ENCODE results near the gene KCNC3.

Gene KCNC3

DNA sequence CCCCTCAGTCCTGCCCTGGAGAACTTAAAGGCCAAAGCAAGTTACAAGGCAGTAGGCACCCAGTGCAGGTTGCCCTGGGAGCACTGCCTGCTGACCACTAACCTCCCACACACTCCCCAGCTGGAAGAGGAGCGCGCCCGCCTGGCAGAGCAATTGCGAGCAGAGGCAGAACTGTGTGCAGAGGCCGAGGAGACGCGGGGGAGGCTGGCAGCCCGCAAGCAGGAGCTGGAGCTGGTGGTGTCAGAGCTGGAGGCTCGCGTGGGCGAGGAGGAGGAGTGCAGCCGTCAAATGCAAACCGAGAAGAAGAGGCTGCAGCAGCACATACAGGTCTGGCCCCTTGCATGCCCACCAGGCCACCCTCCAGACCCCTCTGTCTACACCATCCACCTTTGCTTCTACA lies 61.1 kb downstream of the KCNC3 start:
- DNase-seq (ENCODE audit: low read depth), result no peak
- no peak overlapping the region for H3K4me3 ChIP-seq (ENCODE audit: control insufficient read depth, low read depth, low read length)
- TF ChIP-seq, protein P1, sequence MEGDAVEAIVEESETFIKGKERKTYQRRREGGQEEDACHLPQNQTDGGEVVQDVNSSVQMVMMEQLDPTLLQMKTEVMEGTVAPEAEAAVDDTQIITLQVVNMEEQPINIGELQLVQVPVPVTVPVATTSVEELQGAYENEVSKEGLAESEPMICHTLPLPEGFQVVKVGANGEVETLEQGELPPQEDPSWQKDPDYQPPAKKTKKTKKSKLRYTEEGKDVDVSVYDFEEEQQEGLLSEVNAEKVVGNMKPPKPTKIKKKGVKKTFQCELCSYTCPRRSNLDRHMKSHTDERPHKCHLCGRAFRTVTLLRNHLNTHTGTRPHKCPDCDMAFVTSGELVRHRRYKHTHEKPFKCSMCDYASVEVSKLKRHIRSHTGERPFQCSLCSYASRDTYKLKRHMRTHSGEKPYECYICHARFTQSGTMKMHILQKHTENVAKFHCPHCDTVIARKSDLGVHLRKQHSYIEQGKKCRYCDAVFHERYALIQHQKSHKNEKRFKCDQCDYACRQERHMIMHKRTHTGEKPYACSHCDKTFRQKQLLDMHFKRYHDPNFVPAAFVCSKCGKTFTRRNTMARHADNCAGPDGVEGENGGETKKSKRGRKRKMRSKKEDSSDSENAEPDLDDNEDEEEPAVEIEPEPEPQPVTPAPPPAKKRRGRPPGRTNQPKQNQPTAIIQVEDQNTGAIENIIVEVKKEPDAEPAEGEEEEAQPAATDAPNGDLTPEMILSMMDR (IDR thresholded peaks at IDR 0.05; ENCODE audit: control insufficient read depth, insufficient read depth, low read depth, low read length, missing control alignments), result no peak

DNA sequence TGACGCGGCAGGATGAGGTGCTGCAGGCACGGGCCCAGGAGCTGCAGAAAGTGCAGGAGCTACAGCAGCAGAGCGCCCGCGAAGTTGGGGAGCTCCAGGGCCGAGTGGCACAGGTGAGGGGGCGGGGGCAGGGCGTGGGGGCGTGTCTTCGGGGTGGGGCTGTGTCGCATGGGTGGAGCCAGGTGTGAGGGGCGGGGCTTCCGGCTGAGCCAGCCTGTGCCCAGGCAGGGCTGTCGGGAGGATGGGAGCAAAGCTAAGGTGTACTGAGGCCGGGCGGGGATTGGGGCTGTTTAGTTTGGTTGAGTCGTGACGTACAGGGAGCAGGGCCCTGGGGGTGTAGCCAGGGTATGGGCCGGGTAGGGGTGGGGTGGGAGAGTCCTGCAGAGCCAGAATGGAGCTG lies 62.3 kb downstream of the KCNC3 start:
- TF ChIP-seq, protein P1 (IDR thresholded peaks at IDR 0.05; ENCODE audit: control insufficient read depth, insufficient read depth, low read depth, low read length, missing control alignments), result no peak
- DNase-seq (ENCODE audit: low read depth), result no peak
- no peak overlapping the region for H3K4me3 ChIP-seq (ENCODE audit: control insufficient read depth, low read depth, low read length)

DNA sequence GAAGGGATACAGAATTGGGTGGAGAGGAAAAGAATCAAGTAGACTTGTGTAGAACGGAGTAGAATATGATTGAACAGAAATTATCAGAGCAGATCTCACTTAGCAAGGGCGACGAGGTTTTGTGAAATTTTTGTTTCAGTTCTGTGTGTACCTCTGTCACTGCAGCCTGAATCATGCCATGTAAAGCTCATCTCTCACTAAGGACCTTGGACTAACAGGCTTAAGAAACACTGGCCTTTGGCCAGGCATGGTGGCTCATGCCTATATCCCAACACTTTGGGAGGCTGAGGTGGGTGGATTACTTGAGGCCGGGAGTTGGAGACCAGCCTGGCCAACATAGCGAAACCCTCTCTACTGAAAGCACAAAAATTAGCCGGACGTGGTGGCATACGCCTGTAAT lies 63.1 kb downstream of the KCNC3 start:
- no peak for DNase-seq (ENCODE audit: low read depth)
- no peak overlapping the region for H3K4me3 ChIP-seq (ENCODE audit: control insufficient read depth, low read depth, low read length)
- TF ChIP-seq, protein P1 (IDR thresholded peaks at IDR 0.05; ENCODE audit: control insufficient read depth, insufficient read depth, low read depth, low read length, missing control alignments), result no peak

DNA sequence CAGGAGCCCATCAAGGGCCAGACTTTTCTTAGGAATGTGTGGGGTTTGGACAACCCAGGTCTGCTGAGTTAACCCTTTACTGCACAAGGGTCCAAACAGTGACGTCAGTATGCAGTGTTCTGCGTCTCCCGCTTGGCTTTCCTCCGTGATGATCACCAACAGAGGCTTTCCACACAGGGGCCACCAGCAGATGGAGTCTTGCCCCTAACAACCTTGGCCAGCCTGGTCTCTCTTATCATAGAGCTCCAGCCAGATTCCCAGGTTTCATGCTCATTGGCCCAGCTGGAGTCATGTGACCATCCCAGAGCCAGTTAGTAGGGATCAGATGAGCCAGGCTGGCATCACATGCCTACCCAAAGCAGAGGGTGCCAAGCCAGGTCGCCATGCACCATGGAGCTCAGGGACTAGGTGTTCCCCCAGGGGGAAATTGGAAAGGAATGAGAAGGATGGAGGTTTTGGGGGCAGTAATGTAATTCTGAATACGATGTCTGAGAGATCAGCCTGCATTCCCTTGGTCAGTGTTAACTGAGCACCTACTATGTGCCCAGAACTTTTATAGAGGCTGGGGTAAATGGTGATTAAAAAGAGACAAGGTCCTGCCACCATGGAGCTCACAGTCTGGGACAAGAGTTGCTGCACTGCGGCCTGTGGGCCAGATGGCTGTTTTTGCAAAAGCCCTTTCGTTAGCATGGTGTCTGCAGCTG lies 64.5 kb downstream of the KCNC3 start:
- DNase-seq (ENCODE audit: low read depth), result no peak
- no peak overlapping the region for H3K4me3 ChIP-seq (ENCODE audit: control insufficient read depth, low read depth, low read length)

DNA sequence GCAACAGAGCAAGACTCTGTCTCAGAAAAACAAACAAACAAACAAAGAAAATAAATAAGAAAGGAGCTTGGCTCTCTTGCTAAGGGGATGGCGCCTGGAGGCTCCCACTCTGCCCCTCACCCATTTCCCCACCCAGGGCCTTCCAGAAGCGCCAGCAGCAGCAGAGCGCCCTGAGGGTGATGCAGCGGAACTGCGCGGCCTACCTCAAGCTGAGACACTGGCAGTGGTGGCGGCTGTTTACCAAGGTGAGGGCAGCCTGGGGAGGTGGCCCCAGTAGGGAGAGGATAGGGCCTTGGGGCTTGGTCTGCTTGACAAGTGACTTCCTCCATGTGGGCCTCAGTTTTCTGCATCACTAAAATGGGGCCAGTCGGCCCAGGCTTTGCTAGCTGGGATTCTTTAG lies 66.0 kb downstream of the KCNC3 start:
- TF ChIP-seq, protein P1 (IDR thresholded peaks at IDR 0.05; ENCODE audit: control insufficient read depth, insufficient read depth, low read depth, low read length, missing control alignments), result no peak
- H3K4me3 ChIP-seq (ENCODE audit: control insufficient read depth, low read depth, low read length), result no peak overlapping the region
- no peak for DNase-seq (ENCODE audit: low read depth)

More for the DNA sequence above, 64.5 kb downstream of the KCNC3 start:
- TF ChIP-seq, protein P1 (IDR thresholded peaks at IDR 0.05; ENCODE audit: control insufficient read depth, insufficient read depth, low read depth, low read length, missing control alignments), result no peak

All from AG09309 (cell line).